H9 (cell line): ENCODE data around the gene TSGA10. TPM values are rescaled to one million over a fixed set of nuclear protein-coding genes. Genes with fewer than 3 reads are reported as not detected.
"Not testable (repeated sequence)": the region's sequence is repeated elsewhere in the genome, so short reads cannot be mapped to it uniquely, and the experiment has no call there.

Experiments used
- DNase-seq: peaks from one replicate; pipeline ENCODE4 v3.0.0-alpha.2; 2017
- H2AFZ ChIP-seq: one replicate; pipeline ENCODE4 v1.6.1; 2013; ENCODE audit warnings: mild to moderate bottlenecking, low read length, control low read depth, moderate library complexity
- H2AK5ac ChIP-seq: 2 replicates; pipeline ENCODE4 v1.6.1; 2013; ENCODE audit warnings: low read length, control low read depth, mixed read lengths; ENCODE audit not compliant: insufficient read length
- H2BK120ac ChIP-seq: one replicate; pipeline ENCODE4 v1.6.1; 2013; ENCODE audit warnings: low read depth, mild to moderate bottlenecking, low read length, control low read depth, inconsistent platforms; ENCODE audit not compliant: poor library complexity, severe bottlenecking
- H2BK12ac ChIP-seq: 2 replicates; pipeline ENCODE4 v1.6.1; 2013; ENCODE audit warnings: low read length, control low read depth, mixed read lengths, low read depth; ENCODE audit not compliant: insufficient read length
- H2BK15ac ChIP-seq: 2 replicates; pipeline ENCODE4 v1.6.1; 2013; ENCODE audit warnings: low read depth, low read length, control low read depth
- H2BK20ac ChIP-seq: one replicate; pipeline ENCODE4 v1.6.1; 2013; ENCODE audit warnings: low read depth, mild to moderate bottlenecking, low read length, control low read depth, inconsistent platforms; ENCODE audit not compliant: poor library complexity, severe bottlenecking
- H2BK5ac ChIP-seq: 2 replicates; pipeline ENCODE4 v1.6.1; 2013; ENCODE audit warnings: low read length, control low read depth, mixed read lengths; ENCODE audit not compliant: insufficient read length
- H3K14ac ChIP-seq: 2 replicates; pipeline ENCODE4 v1.6.1; 2013; ENCODE audit warnings: low read length, control low read depth; ENCODE audit not compliant: insufficient read depth
- H3K18ac ChIP-seq: 2 replicates; pipeline ENCODE4 v1.6.1; 2013; ENCODE audit warnings: low read depth, mild to moderate bottlenecking, mixed read lengths, low read length, control low read depth; ENCODE audit not compliant: insufficient read length
- H3K23ac ChIP-seq: 2 replicates; pipeline ENCODE4 v1.6.1; 2013; ENCODE audit warnings: low read length, control low read depth, mixed read lengths, low read depth; ENCODE audit not compliant: insufficient read length
- H3K23me2 ChIP-seq: 2 replicates; pipeline ENCODE4 v1.6.1; 2013; ENCODE audit warnings: low read depth, mild to moderate bottlenecking, mixed read lengths, low read length, control low read depth; ENCODE audit not compliant: insufficient read length, poor library complexity, severe bottlenecking
- H3K27ac ChIP-seq: 2 replicates; pipeline ENCODE4 v1.5.1; 2013; ENCODE audit warnings: low read length, control low read depth, mixed read lengths, low read depth; ENCODE audit not compliant: insufficient read length
- H3K27me3 ChIP-seq: 2 replicates; pipeline ENCODE4 v1.6.1; 2013; ENCODE audit warnings: low read length, control low read depth, inconsistent platforms; ENCODE audit not compliant: insufficient read depth
- H3K4ac ChIP-seq: 2 replicates; pipeline ENCODE4 v1.6.1; 2013; ENCODE audit warnings: low read depth, mild to moderate bottlenecking, control low read depth, inconsistent platforms, low read length, moderate library complexity
- H3K4me1 ChIP-seq: 2 replicates; pipeline ENCODE4 v1.6.1; 2013; ENCODE audit warnings: low read length, control low read depth, inconsistent platforms; ENCODE audit not compliant: insufficient read depth
- H3K4me2 ChIP-seq: 2 replicates; pipeline ENCODE4 v1.6.1; 2013; ENCODE audit warnings: low read length, control low read depth, mixed read lengths; ENCODE audit not compliant: insufficient read length, insufficient read depth
- H3K56ac ChIP-seq: 2 replicates; pipeline ENCODE4 v1.6.1; 2013; ENCODE audit warnings: low read depth, mild to moderate bottlenecking, mixed read lengths, low read length, control low read depth; ENCODE audit not compliant: insufficient read length
- H3K79me1 ChIP-seq: 2 replicates; pipeline ENCODE4 v1.6.1; 2013; ENCODE audit warnings: low read depth, mild to moderate bottlenecking, moderate library complexity, low read length, control low read depth, inconsistent platforms; ENCODE audit not compliant: insufficient read depth, poor library complexity, severe bottlenecking
- H3K79me2 ChIP-seq: 2 replicates; pipeline ENCODE4 v1.6.1; 2013; ENCODE audit warnings: low read length, control low read depth, inconsistent platforms; ENCODE audit not compliant: insufficient read depth
- H3K9ac ChIP-seq: 2 replicates; pipeline ENCODE4 v1.6.1; 2013; ENCODE audit warnings: low read length, control low read depth, mixed read lengths; ENCODE audit not compliant: insufficient read length; ENCODE audit errors: extremely low read depth
- H3K9me3 ChIP-seq: one replicate; pipeline ENCODE4 v1.6.1; 2013; ENCODE audit warnings: low read depth, low read length, inconsistent platforms; ENCODE audit not compliant: control insufficient read depth
- H3T11ph ChIP-seq: one replicate; pipeline ENCODE4 v1.6.1; 2013; ENCODE audit warnings: mild to moderate bottlenecking, low read length, control low read depth, inconsistent platforms
- H4K20me1 ChIP-seq: one replicate; pipeline ENCODE4 v1.6.1; 2013; ENCODE audit not compliant: control insufficient read depth, insufficient read length, insufficient read depth
- H4K5ac ChIP-seq: 2 replicates; pipeline ENCODE4 v1.6.1; 2013; ENCODE audit warnings: low read depth, mild to moderate bottlenecking, mixed read lengths, low read length, control low read depth; ENCODE audit not compliant: insufficient read length
- H4K8ac ChIP-seq: replicated peaks from 2 replicates; pipeline ENCODE4 v1.6.1; 2013; ENCODE audit warnings: low read length, control low read depth, mixed read lengths, low read depth; ENCODE audit not compliant: insufficient read length
- H4K91ac ChIP-seq: 2 replicates; pipeline ENCODE4 v1.6.1; 2013; ENCODE audit warnings: low read depth, mild to moderate bottlenecking, moderate library complexity, mixed read lengths, low read length, control low read depth; ENCODE audit not compliant: insufficient read length
- H3K27ac Mint-ChIP-seq, 3 experiments: 2 replicates in 2 of 3; 3 replicates in 1 of 3; pipeline ENCODE4 v1.8.0; 2020 to 2021; ENCODE audit warnings: mixed read lengths in 3 of 3, mild to moderate bottlenecking in 1 of 3, moderate library complexity in 1 of 3
- H3K27me3 Mint-ChIP-seq: 2 replicates; pipeline ENCODE4 v1.8.0; 2021; ENCODE audit warnings: low read depth, mild to moderate bottlenecking, moderate library complexity, mixed read lengths
- H3K36me3 Mint-ChIP-seq, 3 experiments: 2 replicates in 2 of 3; 3 replicates in 1 of 3; pipeline ENCODE4 v1.8.0; 2020 to 2021; ENCODE audit warnings: low read depth in 3 of 3, mixed read lengths in 3 of 3; ENCODE audit not compliant: insufficient read depth in 1 of 3
- H3K4me1 Mint-ChIP-seq, 2 experiments: 2 replicates each; pipeline ENCODE4 v1.8.0; 2020; ENCODE audit warnings: mixed read lengths in 2 of 2
- H3K4me3 Mint-ChIP-seq, 2 experiments: 2 replicates in 1 of 2; 3 replicates in 1 of 2; pipeline ENCODE4 v1.8.0; 2020 to 2021; ENCODE audit warnings: mild to moderate bottlenecking in 2 of 2, mixed read lengths in 2 of 2, moderate library complexity in 1 of 2
- H3K9me3 Mint-ChIP-seq, 2 experiments: 2 replicates in 1 of 2; 3 replicates in 1 of 2; pipeline ENCODE4 v1.8.0; 2020; ENCODE audit warnings: mild to moderate bottlenecking in 2 of 2, mixed read lengths in 2 of 2, moderate library complexity in 1 of 2
- WGBS: extraction: QIAGEN DNeasy Blood & Tissue Kit; methylation state at CpG from one replicate; pipeline ENCODE4 v1.1.7; 2013; ENCODE audit warnings: missing lambda C conversion rate, low lambda C conversion rate, mixed read lengths; ENCODE audit not compliant: insufficient read length; ENCODE audit errors: extremely low coverage; 5-methylcytosine and 5-hydroxymethylcytosine counted together
- total RNA-seq: library from RNA; stranded (reverse); gene quantifications from 2 replicates; pipeline ENCODE4 v1.2.1, GENCODE V29; 2021

The TSGA10 gene
- total RNA-seq, 1 experiment from 2014 or later: 6.3 TPM

DNA sequence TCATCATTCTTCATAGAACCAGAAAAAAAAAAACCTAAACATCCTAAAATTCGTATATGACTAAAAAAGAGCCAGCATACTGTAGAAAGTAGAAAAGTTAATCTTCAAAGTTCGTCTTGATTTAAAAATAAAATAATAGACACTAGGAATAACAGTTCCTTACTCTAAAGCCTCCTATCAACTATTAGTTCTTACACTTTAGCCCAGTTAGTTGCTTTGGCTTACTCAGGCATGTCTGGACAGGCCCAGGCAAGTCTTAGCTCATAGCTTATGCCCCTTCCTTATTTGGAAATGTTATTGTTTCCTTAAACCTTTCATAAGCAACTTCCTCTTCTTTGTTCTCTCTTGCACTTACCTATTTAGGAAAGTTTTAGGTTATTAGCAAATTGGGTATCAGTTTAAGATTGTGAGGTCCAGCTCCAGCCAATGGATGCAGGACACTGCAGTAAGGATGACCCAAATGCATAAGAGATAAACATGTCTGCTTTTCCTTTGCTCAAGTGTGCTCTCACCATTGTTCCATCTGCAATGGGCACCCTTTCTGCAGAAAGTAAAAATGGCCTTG lies 113.9 kb downstream of the TSGA10 start:
- H3T11ph ChIP-seq: peak overlapping the region; percentile 17
- not testable (repeated sequence) for H3K18ac ChIP-seq, H3K4me3 Mint-ChIP-seq, H3K56ac ChIP-seq, H3K23me2 ChIP-seq, H4K8ac ChIP-seq, H2BK12ac ChIP-seq, H3K27me3 ChIP-seq, H4K20me1 ChIP-seq, H3K79me1 ChIP-seq, H3K23ac ChIP-seq, H3K27me3 Mint-ChIP-seq, H4K91ac ChIP-seq, H2AK5ac ChIP-seq, H3K79me2 ChIP-seq, H4K5ac ChIP-seq, H3K9me3 ChIP-seq, DNase-seq, H3K4ac ChIP-seq, H3K9ac ChIP-seq, H2BK120ac ChIP-seq, H3K4me1 Mint-ChIP-seq, H3K4me2 ChIP-seq, H2BK15ac ChIP-seq, H2BK5ac ChIP-seq, H3K4me1 ChIP-seq, H3K14ac ChIP-seq
- WGBS: no CpG with 5 or more reads among the region's 2 CpGs
- peak overlapping the region; percentile 57 for H3K27ac ChIP-seq
- H2BK20ac ChIP-seq: peak overlapping the region; percentile 45
- Mint-ChIP-seq H3K27ac (peak overlapping the region in 1 of 3 experiments; percentile 96; a peak in 3 of 7 replicates), H3K9me3 (peaks cover 0 to 13% of the 10 kb centered on the region in 2 experiments; a peak in 2 of 5 replicates), H3K36me3 (peaks cover 0 to 23% (median 18%) of the 10 kb centered on the region in 3 experiments; a peak in 4 of 7 replicates)
- H2AFZ ChIP-seq: peak overlapping the region; percentile 94
